HG03460 (cell line): Measurements from ENCODE around the gene BCAS4.
"Not testable (repeated sequence)": the region's sequence is repeated elsewhere in the genome, so short reads cannot be mapped to it uniquely, and the experiment has no call there.

Experiments used
- ATAC-seq: cut with Tn5 transposase; IDR thresholded peaks from one replicate; pipeline ENCODE4 v1.9.1; 2021; ENCODE audit not compliant: unreplicated experiment

Gene BCAS4, protein sequence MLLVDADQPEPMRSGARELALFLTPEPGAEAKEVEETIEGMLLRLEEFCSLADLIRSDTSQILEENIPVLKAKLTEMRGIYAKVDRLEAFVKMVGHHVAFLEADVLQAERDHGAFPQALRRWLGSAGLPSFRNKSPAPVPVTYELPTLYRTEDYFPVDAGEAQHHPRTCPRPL

DNA sequence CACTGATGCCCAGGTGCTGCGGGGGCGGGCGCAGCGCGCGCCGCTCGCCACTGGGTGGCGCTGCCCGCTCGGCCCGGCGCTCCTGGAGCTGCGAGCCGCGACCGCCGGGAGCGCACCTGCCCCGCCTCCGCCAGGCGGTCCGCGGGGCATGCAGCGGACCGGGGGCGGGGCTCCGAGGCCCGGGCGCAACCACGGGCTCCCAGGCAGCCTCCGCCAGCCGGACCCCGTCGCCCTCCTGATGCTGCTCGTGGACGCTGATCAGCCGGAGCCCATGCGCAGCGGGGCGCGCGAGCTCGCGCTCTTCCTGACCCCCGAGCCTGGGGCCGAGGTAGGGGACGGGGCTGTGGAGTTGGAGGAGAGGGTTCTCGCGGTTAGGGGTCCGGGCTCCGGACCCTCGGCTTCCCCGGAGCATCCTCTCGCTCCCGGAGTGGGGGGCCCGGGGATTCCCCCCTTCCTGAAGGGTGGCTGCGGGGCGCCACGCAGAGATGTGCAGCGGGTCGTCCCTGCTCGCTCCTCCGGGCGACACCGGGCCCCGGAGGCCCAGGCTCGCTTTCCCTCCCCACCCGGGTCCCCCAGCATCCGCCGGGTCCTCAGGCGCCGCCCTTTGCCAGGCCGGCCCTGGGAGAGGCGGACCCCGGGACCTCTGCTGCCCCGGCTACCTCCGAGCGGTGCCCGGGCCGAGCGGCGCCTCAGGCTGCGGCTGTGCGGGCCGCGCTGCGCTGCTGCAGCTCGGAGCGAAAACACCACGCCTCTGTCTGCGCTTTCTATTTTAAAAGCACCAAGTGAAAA is at the start of gene BCAS4:
Gene BCAS4 (plus strand): TSS at position 216 of the 789 bp plus-strand sequence. CDS start 23 bp downstream, at position 239.
- ATAC-seq, result peak; percentile 65

DNA sequence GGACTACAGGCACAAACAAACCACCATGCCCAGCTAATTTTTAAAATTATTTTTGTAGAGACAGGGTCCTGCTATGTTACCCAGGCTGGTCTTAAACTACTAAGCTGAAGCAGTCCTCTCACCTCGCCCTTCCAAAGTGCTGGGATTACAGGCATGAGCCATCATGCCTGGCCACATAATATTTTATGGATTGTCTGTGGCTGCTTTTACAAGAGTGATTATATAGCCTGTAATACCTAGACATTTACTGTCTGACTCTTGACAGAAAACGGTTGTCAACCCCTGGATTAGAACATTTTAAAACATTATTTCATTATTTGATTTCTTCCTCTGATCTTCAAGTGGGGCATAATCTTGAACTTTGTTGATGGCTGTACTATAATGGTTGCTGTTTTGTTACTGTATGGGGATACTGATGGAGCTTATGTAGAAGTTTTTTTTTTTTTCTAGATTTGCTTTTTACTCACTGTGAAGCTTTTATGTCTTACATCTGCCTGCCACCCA is 49.2 kb upstream of the BCAS4 start:
- no peak for ATAC-seq

DNA sequence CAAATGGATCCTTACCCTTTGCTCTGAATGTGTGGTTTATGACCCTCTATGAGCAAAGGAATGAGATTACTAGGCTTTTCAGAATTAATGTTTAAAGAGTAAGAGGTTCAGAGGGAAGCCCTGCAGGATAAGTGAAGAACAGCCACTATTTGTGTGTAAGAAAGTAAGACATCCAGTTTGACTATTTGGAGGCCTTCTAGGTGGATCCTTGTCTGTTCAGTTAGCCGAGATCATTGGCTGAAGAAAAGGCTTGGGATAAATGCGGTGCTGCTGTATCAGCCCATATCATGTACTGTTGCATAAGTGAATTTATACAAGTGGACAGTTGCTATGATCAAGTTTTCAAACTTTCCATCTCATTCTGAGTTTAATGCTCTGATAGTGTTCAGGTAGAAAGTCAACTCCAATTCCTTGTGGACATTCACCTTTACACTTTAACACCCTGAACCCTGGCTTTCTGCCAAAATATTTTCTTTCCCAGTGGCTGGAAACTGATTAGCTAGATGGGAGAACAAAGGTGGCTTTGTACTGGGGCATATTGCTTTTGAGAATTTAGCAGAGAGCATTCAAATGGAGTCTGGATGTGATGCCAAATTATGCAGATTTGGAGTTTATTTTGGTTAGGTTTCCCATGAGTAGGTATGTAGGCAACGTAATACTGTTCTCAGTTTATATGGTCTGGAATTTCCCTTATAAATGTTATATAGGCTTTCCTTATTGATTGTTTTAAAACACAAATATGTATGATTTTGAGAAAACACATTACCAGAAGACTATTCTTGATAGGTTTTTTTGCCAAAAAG is 48.5 kb upstream of the BCAS4 start:
- ATAC-seq, result no peak

- ATAC-seq, result no peak
Measured at GRCh38 chr20:50747275-50747674, 47.6 kb upstream of the BCAS4 start.

DNA sequence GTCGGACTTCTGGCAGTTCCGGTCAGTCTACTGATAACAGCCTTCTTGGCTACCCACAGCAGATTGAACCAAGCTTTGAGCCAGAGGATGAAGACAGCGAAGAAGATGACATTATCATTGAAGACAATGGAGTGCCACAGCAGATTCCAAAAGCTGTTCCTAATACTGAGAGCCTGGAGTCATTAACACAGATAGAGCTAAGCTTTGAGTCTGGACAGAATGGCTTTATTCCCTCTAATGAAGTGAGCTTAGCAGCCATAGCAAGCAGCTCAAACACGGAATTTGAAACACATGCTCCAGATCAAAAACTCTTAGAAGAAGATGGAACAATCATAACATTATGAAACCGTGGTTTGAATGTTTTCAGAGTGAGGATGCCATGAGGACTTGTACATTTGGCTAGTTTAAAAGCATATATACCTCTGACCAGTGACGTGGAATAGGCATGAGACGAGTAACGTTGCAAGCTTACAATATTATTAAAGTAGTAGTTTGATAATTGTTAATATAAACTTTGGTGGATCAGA is 44.7 kb upstream of the BCAS4 start:
- ATAC-seq, result no peak

- ATAC-seq, result no peak
Measured at GRCh38 chr20:50753152-50753551, 41.7 kb upstream of the BCAS4 start.

DNA sequence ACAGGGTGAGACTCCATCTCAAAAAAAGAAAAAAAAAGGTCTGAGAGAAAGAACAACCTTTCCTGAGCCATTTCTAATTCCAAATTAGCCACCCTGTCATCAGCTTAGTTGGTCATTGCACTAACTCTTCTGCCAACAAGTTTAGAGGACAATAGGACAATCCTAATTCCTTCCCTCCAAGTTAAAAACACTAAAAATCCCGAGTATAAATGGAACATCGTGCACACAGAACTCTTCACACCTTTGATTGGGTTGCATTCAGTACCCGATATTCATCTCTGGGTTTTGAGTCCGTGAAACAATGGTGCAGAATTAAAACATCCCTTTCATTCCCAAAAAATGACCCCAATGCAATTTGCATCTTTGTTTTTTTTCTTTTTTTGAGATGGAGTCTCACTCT is 40.4 kb upstream of the BCAS4 start:
- ATAC-seq, result no peak

- no peak for ATAC-seq
Measured at GRCh38 chr20:50756447-50756846, 38.4 kb upstream of the BCAS4 start.

- no peak for ATAC-seq
Measured at GRCh38 chr20:50758469-50758868, 36.4 kb upstream of the BCAS4 start.

DNA sequence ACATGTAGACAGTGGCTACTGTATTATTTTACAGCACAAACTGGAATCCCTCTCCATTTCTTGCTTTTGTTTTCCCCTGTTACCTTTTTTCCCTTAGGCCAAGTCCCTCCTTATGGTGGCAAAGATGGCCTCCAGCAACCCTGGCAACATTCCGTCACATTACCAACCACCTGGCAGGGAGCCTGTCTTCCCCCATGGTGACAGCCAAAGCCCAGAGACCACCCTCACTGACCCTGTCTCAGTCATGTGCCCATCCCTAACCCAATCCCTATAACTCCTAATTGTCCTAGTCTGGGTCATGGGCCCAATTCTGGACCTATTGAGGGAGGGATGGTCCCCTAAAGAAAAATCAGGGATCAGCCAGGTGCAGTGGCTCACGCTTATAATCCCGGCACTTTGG is 35.9 kb upstream of the BCAS4 start:
- ATAC-seq, result no peak

- ATAC-seq, result no peak
Measured at GRCh38 chr20:50759678-50760077, 35.2 kb upstream of the BCAS4 start.

DNA sequence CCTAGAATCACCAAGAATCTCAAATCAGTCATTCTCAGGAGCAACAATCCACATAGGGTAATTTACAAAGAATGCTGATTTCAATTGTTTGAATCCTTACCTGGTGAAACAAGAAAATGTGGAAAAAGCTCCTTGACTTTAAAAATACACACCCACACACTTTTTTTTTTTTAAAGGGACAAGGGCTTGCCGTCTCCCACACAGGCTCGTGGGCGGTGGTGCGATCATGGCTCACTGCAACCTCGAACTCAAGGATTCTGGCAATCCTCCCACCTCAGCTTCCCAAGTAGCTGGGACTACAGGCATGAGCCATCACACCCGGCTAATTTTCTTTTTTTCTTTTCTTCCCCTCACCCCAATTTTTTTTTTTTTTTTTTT is 32.8 kb upstream of the BCAS4 start:
- no peak for ATAC-seq

GRCh38 chr20:50762435-50763220 is 32.2 kb upstream of the BCAS4 start:
- ATAC-seq, result no peak

DNA sequence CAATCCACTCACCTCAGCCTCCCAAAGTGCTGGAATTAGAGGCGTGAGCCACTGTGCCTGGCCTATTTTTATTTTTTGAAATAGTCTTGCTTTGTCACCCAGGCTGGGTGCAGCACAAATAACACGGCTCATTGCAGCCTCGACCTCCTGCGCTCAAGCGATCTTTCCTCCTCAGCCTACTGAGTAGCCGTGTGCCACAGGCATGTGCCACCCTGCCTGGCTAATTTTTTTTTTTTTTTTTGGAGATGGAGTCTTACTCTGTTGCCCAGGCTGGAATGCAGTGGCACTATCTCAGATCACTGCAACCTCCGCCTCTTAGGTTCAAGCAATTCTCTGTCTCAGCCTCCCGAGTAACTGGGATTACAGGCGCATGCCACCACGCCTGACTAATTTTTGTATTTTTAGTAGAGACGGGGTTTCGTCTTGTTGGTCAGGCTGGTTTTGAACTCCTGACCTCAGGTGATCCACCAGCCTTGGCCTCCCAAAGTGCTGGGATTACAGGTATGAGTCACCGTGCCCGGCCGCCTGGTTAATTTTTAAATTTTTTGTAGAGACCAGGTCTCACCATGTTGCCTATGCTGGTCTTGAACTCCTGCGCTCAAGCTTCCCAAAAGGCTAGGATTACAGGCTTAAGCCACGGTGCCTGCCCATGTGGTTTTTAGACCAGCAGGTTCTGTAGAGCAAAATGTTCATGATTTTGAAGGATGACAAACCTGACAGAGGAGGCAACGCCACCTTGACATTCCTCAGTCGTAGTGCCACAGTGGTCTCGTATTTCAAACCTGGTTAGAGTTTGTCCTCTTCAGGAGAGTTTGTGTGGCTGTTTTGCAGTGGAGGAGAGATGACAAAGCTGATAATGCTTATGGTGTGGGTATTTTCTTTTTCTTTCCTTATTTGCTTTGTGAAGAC is 31.1 kb upstream of the BCAS4 start:
- not testable (repeated sequence) for ATAC-seq

- ATAC-seq, result not testable (repeated sequence)
Measured at GRCh38 chr20:50765251-50765650, 29.6 kb upstream of the BCAS4 start.

DNA sequence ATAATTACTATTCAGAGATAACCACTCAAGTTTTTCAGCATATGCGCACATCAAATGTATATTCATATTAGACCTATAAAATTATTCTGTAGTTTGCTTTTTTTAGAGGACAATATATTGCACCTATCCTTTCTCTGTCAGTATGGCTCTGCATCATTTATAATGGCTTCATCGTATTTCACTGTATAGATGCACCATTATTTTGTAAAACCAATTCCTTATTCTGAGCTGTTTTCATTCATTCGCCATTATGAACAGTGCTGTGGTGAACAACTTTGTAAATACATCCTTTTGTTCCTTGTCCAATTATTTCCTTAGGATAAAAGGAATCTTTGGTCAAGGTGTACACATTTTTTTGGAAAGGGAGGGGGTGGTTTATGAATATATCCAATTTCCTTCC is 29.2 kb upstream of the BCAS4 start:
- no peak for ATAC-seq

DNA sequence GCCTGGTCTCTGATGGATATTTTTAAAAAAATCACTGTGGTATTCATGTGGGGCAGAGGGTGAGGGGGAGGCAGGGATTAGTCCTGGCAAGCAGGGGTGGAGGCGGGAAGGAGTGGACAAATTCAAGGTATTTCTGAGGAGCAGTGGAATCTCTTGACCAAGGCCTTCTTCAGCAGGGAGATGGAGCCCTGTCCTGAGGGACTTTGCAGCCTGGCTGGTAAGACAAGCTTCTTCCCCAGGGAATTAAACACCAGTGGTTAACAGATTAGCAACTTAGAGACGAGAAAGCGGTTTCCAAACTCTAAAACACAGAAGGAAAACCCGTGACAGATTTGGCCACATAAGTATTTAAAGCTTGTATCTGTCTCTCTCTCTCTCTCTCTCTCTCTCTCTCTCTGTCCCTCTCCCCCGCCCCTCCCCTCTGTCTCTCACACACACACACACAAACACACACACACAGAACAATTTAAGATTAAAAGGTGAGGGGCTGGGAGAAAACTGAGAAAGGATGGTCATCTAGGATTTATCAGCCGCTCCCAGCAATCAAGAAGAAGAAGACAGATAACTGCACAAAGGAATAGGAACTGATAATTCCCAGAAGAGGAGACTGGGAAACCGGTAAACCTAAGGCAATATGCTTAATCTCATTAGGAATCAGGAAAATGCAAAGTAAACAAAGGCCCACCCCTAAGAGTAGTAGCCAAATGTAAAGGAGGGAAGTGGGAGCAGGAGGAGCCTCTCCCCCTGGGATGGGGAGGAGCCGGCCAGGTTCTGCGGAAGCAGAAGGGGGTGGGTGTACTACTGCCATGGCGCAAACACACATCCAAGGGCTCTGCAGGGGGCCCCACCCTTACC is 27.7 kb upstream of the BCAS4 start:
- not testable (repeated sequence) for ATAC-seq

- not testable (repeated sequence) for ATAC-seq
Measured at GRCh38 chr20:50768991-50769390, 25.9 kb upstream of the BCAS4 start.
